GM19455 (cell line): ENCODE measurements around the gene HAO2.
"Not testable (repeated sequence)": the region's sequence is repeated elsewhere in the genome, so short reads cannot be mapped to it uniquely, and the experiment has no call there.

Experiments used
- ATAC-seq: cut with Tn5 transposase; IDR thresholded peaks from one replicate; pipeline ENCODE4 v1.9.1; 2021; ENCODE audit not compliant: unreplicated experiment

Gene HAO2

DNA sequence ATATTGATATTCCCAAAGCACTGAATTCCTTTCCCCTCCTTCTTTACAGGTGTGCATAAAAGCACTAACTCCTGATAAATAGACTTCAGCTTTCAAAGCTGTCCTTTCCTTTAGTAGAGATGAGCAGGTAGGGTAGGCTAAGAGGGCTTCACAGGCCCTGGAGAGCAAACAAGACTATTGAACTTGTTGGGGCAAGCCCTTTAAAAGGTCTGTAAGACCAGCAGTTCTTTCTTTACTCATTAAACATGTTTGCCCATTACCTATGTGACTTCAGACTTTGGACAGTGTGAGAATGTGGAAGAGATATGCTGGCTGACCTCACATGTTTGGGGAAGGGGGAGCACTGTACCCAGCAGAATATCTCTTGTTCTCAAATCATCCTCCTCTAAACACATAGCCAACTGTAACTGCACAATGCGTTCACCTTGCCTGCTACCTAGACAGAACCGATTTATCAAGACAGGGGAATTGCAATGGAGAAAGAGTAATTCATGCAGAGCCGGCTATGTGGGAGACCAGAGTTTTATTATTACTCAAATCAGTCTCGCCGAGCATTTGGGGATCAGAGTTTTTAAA, 27.1 kb upstream of the HAO2 start:
- no peak for ATAC-seq

DNA sequence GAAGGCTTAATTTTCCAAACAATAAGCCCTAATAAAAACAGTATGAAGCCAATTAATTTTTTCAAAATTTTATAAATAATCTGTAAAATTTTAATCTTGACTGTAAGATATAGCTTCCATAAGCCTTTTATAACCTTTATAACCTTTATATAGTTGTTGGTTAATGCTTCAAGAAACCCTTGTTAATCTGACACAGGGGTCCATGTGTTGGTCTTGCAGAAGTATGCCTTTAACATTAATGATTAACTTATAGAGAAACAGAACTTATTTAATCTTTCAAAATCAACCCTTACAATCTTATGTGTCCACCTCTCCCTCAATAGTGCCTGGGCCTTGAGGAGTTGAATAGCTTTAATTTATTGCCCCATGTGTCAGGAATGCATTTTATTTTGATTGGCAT, 23.2 kb upstream of the HAO2 start:
- ATAC-seq, result no peak

GRCh38 chr1:119347858-119348257, 20.7 kb upstream of the HAO2 start:
- no peak for ATAC-seq

GRCh38 chr1:119348941-119349340, 19.6 kb upstream of the HAO2 start:
- no peak for ATAC-seq

DNA sequence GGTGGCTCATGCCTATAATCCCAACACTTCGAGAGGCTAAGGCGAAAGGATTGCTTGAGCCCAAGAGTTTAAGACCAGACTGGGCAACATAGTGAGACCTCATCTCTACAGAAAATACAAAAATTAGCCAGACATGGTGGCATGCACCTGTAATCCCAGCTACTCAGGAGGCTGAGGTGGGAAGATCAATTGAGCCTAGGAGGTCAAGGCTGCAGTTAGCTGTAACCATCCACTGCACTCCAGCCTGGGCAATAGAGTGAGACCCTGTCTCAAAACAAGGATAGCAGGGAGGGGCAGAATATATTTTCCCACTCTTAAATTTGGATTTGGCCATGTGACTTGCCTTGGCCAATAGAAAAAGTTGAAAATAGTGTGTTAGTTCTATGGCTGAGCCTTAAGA, 17.7 kb upstream of the HAO2 start:
- not testable (repeated sequence) for ATAC-seq

DNA sequence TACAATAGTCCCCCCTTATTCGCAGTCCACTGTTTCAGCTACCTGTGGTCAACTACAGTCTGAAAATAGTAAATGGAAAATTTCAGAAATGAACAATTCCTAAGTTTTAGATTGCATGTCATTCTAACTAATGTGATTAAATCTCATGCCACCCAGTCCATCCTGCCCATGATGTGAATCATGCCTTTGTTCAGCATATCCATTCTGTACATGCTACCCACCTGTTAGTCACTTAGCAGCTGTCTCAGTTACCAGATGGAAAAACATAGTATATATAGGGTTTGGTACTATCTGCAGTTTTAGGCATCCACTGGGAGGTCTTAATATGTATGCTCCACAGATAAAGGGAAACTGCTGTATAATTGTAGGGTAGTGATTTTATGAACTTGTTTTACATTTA, 16.6 kb upstream of the HAO2 start:
- ATAC-seq, result no peak

DNA sequence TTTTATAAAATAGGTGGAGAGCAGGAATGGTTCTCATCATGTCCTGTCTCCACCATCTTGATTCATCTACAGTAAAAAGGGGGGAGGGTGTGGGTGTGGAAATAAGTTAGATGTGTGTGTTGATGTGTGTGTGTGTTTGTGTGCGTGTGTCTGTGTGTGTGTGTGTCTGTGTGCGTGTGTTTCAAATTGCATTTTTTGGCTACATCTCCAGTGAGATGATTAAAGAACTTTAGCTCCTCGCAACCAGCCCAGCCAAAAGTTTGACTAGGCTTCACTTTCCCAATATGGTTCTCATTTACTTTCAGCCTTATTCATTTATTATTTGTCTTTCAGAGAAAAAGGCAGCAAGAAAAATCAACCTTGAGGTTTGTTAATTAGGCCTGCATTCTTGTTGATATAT, 14.7 kb upstream of the HAO2 start:
- ATAC-seq, result no peak

DNA sequence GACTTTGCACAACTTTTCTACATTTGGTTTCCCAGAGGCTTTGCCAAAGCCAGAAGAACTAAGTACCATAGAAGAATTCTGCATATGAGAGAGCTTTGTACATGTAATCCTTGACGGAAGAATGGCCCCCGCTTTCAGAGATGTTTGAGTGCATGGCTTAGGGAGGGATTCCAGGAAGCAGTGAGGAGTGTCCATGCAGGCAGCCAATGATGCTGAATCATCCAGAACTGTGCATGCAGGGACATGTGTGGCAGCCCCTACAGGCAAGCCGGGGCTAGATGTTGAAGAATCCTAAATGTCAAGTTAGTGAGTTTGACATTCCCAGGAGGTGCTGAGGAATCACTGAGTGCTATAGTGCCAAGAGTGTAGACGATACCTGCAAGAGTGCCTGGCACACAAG, 9.9 kb upstream of the HAO2 start:
- no peak for ATAC-seq

GRCh38 chr1:119359730-119360129, 8.9 kb upstream of the HAO2 start:
- no peak for ATAC-seq

DNA sequence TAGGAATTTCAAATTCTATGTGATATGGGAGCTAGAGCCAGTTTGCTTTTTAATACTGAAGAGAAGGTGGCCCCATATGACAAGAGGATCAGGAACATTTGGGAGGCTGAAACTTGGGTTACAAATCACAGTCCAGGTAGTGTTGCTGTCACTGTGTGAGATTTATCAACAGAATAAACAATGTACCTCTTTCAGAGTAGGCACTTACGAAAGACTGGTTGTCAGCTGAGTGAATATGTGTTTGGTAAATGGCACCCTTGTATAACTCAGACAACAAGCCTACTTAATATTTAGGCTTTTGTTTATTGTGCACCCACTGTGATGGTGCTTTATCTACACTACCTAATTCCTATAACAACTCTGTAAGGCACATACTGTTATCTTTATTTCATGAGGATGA, 7.4 kb upstream of the HAO2 start:
- ATAC-seq, result no peak

GRCh38 chr1:119361620-119362344, 6.8 kb upstream of the HAO2 start:
- no peak for ATAC-seq

DNA sequence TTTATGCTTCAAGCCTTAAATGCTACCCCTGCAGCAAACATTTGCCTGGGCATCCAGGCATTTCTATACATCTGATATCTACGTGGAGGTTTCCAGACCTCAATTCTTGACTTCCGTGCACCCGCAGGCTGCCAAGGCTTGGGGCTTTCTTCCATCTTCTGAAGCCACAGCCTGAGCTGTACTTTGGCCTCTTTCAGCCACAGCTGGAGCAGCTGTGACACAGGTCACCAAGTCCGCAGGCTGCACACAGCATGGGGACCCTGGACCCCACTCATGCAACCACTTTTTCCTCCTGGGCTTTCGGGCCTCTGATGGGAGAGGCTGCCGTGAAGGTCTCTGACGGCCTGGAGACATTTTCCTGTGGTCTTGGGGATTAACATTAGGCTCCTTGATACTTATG, 5.4 kb upstream of the HAO2 start:
- no peak for ATAC-seq

- no peak for ATAC-seq
These were observed 3.9 kb upstream of the HAO2 start for GRCh38 chr1:119364640-119365039.

- no peak for ATAC-seq
These were observed 2.2 kb upstream of the HAO2 start for GRCh38 chr1:119366424-119366823.

GRCh38 chr1:119367432-119368124, 1.0 kb upstream of the HAO2 start:
- ATAC-seq, result no peak

DNA sequence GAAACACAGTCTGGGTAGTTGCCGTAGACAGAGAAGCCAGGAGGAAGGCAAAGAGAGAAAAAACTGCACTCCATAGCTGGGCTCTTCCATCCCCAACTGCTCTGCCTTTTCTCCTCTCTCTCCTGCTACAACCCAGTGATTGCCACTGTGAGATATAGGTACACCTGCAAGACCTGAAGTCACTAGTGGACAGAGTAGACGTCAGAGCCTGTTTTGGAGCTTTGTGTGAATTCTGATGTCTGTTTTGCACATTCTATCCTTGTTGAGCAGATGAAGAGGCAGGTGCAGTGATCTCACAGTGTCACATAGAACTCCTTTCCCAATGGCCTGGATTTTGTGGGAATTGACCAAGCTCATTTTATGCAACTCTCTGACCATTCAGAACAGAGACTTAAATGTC, 2.2 kb downstream of the HAO2 start:
- no peak for ATAC-seq

GRCh38 chr1:119371815-119372214, 3.2 kb downstream of the HAO2 start:
- no peak for ATAC-seq

GRCh38 chr1:119372503-119373086, 4.0 kb downstream of the HAO2 start:
- ATAC-seq, result no peak

- no peak for ATAC-seq
These were observed 4.9 kb downstream of the HAO2 start for GRCh38 chr1:119373465-119373864.

- no peak for ATAC-seq
These were observed 5.8 kb downstream of the HAO2 start for GRCh38 chr1:119374208-119374874.

- no peak for ATAC-seq
These were observed 6.8 kb downstream of the HAO2 start for GRCh38 chr1:119375366-119375765.

DNA sequence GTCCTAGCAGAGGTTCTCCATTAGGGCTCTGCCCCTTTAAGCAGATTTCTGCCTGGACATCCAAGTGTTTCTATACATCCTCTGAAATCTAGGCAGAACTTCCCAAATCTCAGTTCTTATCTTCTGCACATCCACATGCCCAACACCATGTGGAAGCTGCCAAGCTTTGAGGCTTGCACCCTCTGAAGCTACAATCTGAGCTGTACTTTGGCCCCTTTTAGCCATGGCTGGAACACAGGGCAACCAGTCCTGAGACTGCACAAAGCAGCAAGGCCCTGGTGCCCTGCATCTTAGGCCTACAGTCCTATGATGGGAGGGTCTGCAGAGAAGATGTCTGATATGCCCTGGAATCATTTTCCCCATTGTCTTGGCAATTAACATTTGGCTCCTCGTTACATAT, 8.0 kb downstream of the HAO2 start:
- no peak for ATAC-seq
